ENCODE data around the gene COPZ1. TPM values are rescaled to one million over a fixed set of nuclear protein-coding genes. Genes with fewer than 3 reads are reported as not detected.

Gene COPZ1
- total RNA-seq, 2 experiments from 2014 or later = 93.1 to 94.6 TPM

GRCh38 chr12:54328595-54329337, 3.8 kb downstream of the COPZ1 start:
- Mint-ChIP-seq H3K27me3 (no peaks in the 10 kb centered on the region), H3K27ac (peak overlapping the region; percentile 31), H3K4me1 (peaks cover 42% of the 10 kb centered on the region), H3K4me3 (no peak overlapping the region), H3K9me3 (no peaks in the 10 kb centered on the region), H3K36me3 (no peaks in the 10 kb centered on the region)
- no peak for DNase-seq
- no peak for ATAC-seq (ENCODE audit: low read depth)
- POLR2A ChIA-PET = no interaction called here

- POLR2A ChIA-PET = no interaction called here
- no peak overlapping the region for H3K27ac Mint-ChIP-seq
These were observed 4.8 kb downstream of the COPZ1 start for GRCh38 chr12:54329759-54330158.

GRCh38 chr12:54330442-54330841, 5.5 kb downstream of the COPZ1 start:
- no peaks in the 10 kb centered on the region for H3K9me3 Mint-ChIP-seq
- POLR2A ChIA-PET = no interaction called here
- ATAC-seq (ENCODE audit: low read depth) (no peak), DNase-seq (no peak)
- peaks cover 39% of the 10 kb centered on the region for H3K4me1 Mint-ChIP-seq
- H3K27me3 Mint-ChIP-seq = no peaks in the 10 kb centered on the region
- H3K4me3 Mint-ChIP-seq = peak overlapping the region; percentile 55
- no peaks in the 10 kb centered on the region for H3K36me3 Mint-ChIP-seq
- peak overlapping the region; percentile 68 for H3K27ac Mint-ChIP-seq

More at GRCh38 chr12:54329759-54330158, 4.8 kb downstream of the COPZ1 start:
- H3K4me1 Mint-ChIP-seq = peaks cover 39% of the 10 kb centered on the region
- ATAC-seq (ENCODE audit: low read depth) (no peak), DNase-seq (no peak)
- H3K4me3 Mint-ChIP-seq = no peak overlapping the region
- H3K27me3 Mint-ChIP-seq = no peaks in the 10 kb centered on the region
- H3K36me3 Mint-ChIP-seq = no peaks in the 10 kb centered on the region
- no peaks in the 10 kb centered on the region for H3K9me3 Mint-ChIP-seq

DNA sequence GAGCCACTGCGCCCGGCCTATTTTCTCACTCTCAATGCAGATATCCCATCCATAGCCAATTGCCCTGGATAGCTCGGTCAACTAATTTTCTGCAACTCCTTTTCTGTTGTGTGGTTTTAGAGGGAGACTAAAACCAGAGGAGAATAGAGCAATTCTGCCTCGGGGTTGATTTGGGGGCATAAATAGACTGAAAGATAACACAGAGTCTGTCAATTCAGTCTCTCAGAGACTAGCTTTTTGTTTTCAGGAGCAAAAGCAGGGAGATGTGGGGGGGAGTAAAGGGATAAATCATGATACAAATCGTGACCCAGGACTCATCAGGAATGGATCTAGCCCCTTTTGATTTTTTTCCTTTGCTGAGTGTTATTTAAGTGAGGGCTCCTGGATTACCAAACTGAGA, 6.5 kb downstream of the COPZ1 start:
- DNase-seq (no peak), ATAC-seq (ENCODE audit: low read depth) (no peak)
- H3K9me3 Mint-ChIP-seq = no peaks in the 10 kb centered on the region
- no peak overlapping the region for H3K4me3 Mint-ChIP-seq
- H3K27me3 Mint-ChIP-seq = no peaks in the 10 kb centered on the region
- POLR2A ChIA-PET = no interaction called here
- H3K36me3 Mint-ChIP-seq = no peaks in the 10 kb centered on the region
- H3K4me1 Mint-ChIP-seq = peaks cover 38% of the 10 kb centered on the region
- peak overlapping the region; percentile 56 for H3K27ac Mint-ChIP-seq

GRCh38 chr12:54333420-54334034, 8.6 kb downstream of the COPZ1 start:
- no peak for DNase-seq
- ATAC-seq (ENCODE audit: low read depth) = no peak
- Mint-ChIP-seq H3K27me3 (no peaks in the 10 kb centered on the region), H3K9me3 (no peaks in the 10 kb centered on the region), H3K4me3 (no peak overlapping the region), H3K36me3 (no peaks in the 10 kb centered on the region), H3K4me1 (peaks cover 30% of the 10 kb centered on the region), H3K27ac (no peak overlapping the region)
- POLR2A ChIA-PET = interaction anchor here (0.5 kb wide), 1 partner anchor 11 kb away, joined by 4 read pairs; no protein-coding TSS in a partner anchor

DNA sequence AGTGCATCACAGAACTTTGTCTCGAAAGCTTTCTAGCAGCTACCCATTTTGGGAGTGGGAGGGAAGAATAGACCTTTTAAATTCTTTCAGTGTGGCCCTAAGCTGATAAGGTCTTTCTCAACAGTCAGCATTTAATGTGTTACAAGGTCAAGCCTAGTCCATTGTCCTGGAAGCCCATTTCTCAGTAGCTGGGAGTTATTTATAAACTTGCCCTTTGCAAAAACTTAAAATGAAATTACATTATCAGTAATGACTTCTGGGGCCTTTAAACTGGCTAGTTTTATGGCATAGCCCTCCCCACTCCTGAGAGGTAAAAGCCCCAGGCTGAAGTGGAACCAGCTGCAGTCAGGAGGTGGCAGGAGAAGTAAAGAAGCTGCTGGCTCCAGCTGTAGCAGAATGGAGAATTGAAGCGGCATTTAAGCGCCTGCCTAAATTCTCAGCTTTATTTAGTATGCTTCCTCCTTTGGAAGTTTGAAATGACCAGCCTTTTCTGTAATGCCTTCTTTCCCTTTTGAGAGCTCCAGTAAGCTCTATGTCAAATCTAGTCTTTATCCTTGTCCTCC, 12.4 kb downstream of the COPZ1 start:
- no peak overlapping the region for H3K27ac Mint-ChIP-seq
- POLR2A ChIA-PET = no interaction called here
- H3K4me3 Mint-ChIP-seq = no peak overlapping the region
- DNase-seq (no peak), ATAC-seq (ENCODE audit: low read depth) (no peak)
- peaks cover 5% of the 10 kb centered on the region for H3K36me3 Mint-ChIP-seq
- no peaks in the 10 kb centered on the region for H3K27me3 Mint-ChIP-seq
- peaks cover 6% of the 10 kb centered on the region for H3K4me1 Mint-ChIP-seq
- H3K9me3 Mint-ChIP-seq = no peaks in the 10 kb centered on the region

DNA sequence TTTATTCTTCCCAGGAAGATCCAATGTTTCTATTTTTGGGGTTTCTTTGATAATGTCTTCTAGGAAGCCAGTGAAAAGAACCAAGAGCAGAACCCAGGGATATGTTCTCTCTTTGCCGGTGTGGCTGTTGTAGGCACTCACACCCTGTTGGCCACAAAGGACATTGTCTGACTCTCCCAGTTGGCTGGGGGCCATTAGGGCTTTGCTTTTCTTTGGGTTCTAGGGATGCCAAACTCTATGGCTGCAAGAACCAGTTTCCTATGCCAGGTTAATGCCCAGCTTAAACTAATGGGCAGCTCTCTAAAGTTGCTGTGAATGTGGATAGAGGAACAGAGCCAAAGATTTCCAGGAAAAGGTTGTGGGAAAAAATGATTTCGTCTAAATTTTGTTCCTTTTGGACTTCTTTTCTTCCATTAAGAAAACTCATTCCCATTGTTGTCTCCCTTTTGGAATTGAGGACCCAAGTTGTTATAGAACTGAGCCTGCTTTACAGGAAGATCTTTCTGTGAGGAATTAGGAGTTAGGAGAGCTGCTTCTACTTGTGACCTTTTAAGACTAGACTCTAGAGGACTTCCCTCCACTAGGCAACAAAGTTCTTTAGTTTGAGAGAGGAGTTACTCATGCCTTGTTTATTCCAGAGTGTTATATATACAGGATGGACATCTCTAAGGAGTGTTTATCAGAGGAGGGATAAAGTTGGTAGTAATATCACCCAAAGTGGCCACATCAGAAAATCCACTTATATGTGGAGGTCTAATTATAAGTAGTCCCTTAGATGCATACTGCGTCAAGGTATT, 13.1 kb downstream of the COPZ1 start:
- H3K4me3 Mint-ChIP-seq = no peak overlapping the region
- peaks cover 8% of the 10 kb centered on the region for H3K36me3 Mint-ChIP-seq
- H3K27ac Mint-ChIP-seq = no peak overlapping the region
- no peaks in the 10 kb centered on the region for H3K9me3 Mint-ChIP-seq
- H3K4me1 Mint-ChIP-seq = peaks cover 6% of the 10 kb centered on the region
- DNase-seq (no peak), ATAC-seq (ENCODE audit: low read depth) (no peak)
- POLR2A ChIA-PET = no interaction called here
- H3K27me3 Mint-ChIP-seq = no peaks in the 10 kb centered on the region

- Mint-ChIP-seq H3K4me3 (no peak overlapping the region), H3K9me3 (no peaks in the 10 kb centered on the region), H3K36me3 (peaks cover 13% of the 10 kb centered on the region), H3K4me1 (peaks cover 3% of the 10 kb centered on the region), H3K27ac (no peak overlapping the region), H3K27me3 (no peaks in the 10 kb centered on the region)
- no peak for DNase-seq
- POLR2A ChIA-PET = no interaction called here
- no peak for ATAC-seq (ENCODE audit: low read depth)
These were observed 13.9 kb downstream of the COPZ1 start for GRCh38 chr12:54338698-54339296.

DNA sequence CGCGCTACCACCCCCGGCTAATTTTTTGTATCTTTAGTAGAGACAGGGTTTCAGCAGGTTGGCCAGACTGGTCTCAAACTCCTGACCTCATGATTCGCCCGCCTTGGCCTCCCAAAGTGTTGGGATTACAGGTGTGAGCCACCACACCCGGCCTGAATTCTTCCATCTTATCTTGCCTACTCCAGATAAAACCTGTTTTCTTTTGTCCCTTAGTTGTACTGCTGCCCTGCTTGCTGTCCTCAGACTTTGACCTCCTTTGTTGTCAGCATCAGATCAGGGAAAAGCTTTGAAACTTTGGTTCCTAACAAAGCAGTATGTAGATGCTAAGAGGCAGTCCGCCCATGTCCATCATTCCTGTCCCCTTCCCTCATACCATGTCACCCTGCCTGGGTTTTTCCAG, 15.9 kb downstream of the COPZ1 start:
- Mint-ChIP-seq H3K4me1 (peaks cover 2% of the 10 kb centered on the region), H3K27me3 (no peaks in the 10 kb centered on the region), H3K4me3 (no peak overlapping the region), H3K36me3 (peaks cover 18% of the 10 kb centered on the region), H3K27ac (no peak overlapping the region), H3K9me3 (no peaks in the 10 kb centered on the region)
- ATAC-seq (ENCODE audit: low read depth) (no peak), DNase-seq (no peak)
- POLR2A ChIA-PET = no interaction called here

DNA sequence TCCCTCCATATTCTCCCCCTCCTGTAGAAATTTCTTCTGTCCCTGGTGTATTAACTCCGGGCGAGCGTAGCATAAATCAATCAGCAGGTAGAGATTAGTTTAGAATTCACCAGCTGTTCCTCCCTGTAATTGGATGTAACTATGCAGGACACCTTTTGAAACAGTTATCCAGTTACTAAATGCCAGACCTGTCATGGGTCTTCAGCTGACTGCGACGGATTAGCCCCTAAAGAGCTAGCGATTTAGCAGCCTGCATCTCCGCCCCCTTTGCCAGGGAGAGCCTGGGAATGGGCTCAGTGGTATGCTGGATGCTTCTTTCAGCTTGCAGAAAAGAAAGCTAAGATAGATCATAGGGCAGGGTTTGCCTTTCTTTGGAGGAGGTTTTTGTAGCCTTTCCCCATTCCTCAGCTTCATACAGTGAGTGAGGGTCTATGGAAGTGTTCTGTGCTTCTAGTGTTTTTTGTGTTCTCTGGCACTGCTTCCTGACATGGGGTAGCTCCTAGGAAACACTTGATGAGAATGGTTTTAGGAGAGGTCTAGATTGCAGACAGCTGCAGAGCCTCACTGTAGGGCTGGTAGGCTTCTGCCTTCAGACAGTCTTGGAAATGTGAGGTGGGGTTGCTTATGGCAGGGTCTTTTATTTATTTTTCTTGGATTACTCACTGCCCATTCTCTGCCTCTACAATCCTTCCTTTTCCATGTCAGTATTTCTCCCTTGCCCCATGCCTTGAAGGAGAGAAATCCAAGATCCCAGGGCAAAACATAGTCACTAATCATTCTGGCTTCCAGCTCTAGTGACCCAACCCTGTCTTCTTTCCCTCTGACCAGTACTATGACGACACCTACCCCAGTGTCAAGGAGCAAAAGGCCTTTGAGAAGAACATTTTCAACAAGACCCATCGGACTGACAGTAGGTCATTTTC, 16.7 kb downstream of the COPZ1 start:
- H3K4me3 Mint-ChIP-seq = no peak overlapping the region
- POLR2A ChIA-PET = no interaction called here
- peaks cover 19% of the 10 kb centered on the region for H3K36me3 Mint-ChIP-seq
- no peak for DNase-seq
- H3K4me1 Mint-ChIP-seq = no peaks in the 10 kb centered on the region
- no peaks in the 10 kb centered on the region for H3K9me3 Mint-ChIP-seq
- no peak for ATAC-seq (ENCODE audit: low read depth)
- H3K27me3 Mint-ChIP-seq = no peaks in the 10 kb centered on the region
- H3K27ac Mint-ChIP-seq = peak overlapping the region; percentile 38

DNA sequence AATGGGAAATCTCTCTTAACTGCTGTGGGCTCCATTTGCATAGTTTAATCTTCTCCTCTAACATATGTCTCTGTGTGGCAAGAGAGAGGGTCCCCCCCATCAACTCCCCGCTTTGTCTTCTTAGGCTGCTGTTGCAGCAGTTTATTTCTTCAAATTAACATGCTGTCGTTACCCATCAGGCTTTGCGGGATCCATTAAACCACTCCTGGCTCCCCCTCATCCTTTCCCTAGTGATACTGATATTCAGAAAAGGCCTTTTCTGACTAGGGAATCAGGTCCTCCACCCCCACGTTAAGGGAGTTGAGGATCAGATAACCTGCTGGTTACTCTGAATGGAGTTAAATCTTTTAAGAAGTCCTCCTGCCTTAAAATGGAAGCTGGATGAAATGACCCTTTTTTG, 24.1 kb downstream of the COPZ1 start:
- DNase-seq (no peak), ATAC-seq (ENCODE audit: low read depth) (no peak)
- Mint-ChIP-seq H3K27me3 (no peaks in the 10 kb centered on the region), H3K9me3 (no peaks in the 10 kb centered on the region), H3K4me1 (peaks cover 15% of the 10 kb centered on the region), H3K27ac (no peak overlapping the region), H3K4me3 (no peak overlapping the region), H3K36me3 (peaks cover 36% of the 10 kb centered on the region)
- POLR2A ChIA-PET = no interaction called here

DNA sequence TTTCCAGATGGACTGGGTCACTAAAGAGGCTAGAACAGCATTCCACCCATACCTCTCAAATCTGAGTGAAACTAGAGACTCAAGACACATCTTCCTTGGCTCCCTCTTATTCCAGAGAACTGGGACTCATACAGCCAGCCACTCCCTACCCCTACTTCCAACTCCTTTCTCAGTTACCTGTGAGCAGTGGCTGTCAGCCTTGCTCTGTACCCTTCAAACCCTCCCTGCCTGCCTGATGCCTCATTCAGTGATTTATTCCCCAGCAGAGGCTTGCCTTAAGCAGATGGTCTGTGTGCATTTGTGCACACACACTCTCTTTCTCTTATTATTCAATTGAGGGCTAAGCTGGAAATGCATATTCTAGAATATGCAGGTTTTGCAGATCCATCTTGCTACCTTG, 24.7 kb downstream of the COPZ1 start:
- H3K4me3 Mint-ChIP-seq = no peak overlapping the region
- H3K27ac Mint-ChIP-seq = no peak overlapping the region
- no peak for ATAC-seq (ENCODE audit: low read depth)
- no peaks in the 10 kb centered on the region for H3K9me3 Mint-ChIP-seq
- no peak for DNase-seq
- H3K27me3 Mint-ChIP-seq = no peaks in the 10 kb centered on the region
- peaks cover 36% of the 10 kb centered on the region for H3K36me3 Mint-ChIP-seq
- H3K4me1 Mint-ChIP-seq = peaks cover 15% of the 10 kb centered on the region
- POLR2A ChIA-PET = interaction anchor here (1.1 kb wide), 1 partner anchor 25 kb away, joined by 3 read pairs; the partner anchor contains the start of gene COPZ1
